ENCODE measurements around the gene EXOC3.
"Not testable (repeated sequence)": the region's sequence is repeated elsewhere in the genome, so short reads cannot be mapped to it uniquely, and the experiment has no call there.

EXOC3 gene

DNA sequence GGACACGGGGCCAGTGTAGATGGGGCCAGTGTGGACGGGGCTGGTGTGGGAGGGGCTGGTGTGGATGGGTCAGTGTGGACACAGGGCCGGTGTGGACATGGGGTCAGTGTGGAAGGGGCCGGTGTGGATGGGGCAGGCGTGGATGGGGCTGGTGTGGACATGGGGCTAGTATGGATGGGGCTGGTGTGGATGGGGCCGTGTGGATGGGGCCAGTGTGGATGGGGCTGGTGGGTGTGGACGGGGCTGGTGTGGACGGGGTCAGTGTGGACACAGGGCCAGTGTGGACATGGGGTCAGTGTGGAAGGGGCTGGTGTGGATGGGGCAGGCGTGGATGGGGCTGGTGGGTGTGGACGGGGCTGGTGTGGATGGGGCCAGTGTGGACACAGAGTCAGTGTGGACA lies 57.5 kb downstream of the EXOC3 start:
- no peak overlapping the region for H3K4me3 ChIP-seq (ENCODE audit: low read depth, low read length)
- TF ChIP-seq, protein P1, sequence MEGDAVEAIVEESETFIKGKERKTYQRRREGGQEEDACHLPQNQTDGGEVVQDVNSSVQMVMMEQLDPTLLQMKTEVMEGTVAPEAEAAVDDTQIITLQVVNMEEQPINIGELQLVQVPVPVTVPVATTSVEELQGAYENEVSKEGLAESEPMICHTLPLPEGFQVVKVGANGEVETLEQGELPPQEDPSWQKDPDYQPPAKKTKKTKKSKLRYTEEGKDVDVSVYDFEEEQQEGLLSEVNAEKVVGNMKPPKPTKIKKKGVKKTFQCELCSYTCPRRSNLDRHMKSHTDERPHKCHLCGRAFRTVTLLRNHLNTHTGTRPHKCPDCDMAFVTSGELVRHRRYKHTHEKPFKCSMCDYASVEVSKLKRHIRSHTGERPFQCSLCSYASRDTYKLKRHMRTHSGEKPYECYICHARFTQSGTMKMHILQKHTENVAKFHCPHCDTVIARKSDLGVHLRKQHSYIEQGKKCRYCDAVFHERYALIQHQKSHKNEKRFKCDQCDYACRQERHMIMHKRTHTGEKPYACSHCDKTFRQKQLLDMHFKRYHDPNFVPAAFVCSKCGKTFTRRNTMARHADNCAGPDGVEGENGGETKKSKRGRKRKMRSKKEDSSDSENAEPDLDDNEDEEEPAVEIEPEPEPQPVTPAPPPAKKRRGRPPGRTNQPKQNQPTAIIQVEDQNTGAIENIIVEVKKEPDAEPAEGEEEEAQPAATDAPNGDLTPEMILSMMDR (IDR thresholded peaks at IDR 0.05; ENCODE audit: control insufficient read depth, extremely low read depth, insufficient read depth) = no peak
- DNase-seq (ENCODE audit: low read depth) = no peak

DNA sequence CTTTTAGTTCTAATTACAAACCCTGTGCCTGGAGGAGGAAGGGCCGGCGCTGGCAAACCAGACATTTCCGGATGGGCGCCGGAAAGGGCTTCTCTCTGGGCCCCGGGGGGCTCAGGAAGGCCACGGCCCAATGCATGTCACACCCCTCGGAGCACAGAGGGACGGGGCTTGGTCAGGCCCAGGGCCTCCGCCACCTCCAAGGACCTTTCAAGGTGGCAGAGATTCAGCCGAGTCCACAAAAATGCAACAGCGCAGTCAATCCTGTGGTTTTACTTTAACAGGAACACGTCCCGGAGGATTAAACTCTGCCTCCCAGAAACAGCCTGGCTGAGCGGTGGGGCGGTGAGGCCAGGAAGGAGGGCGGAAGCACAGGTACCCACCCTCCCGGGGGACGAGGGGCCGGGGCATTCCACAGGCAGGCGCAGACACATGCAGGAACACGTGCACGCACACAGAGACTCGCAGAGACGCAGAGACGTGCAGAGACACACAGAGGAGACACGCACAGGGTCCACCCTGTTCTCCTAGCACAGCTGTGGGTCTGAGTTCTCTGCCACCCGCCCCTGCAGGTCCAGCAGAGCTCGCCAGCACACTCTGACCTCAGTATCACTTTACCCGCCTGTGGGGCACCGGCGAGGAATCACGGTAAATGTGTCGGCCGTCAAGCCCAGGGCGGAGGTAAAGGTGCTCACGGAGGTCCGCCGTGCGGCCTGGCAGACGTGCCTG lies 58.3 kb downstream of the EXOC3 start:
- no peak for DNase-seq (ENCODE audit: low read depth)
- H3K4me3 ChIP-seq (ENCODE audit: low read depth, low read length) = no peak overlapping the region
- TF ChIP-seq, protein P1 (IDR thresholded peaks at IDR 0.05; ENCODE audit: control insufficient read depth, extremely low read depth, insufficient read depth) = no peak

DNA sequence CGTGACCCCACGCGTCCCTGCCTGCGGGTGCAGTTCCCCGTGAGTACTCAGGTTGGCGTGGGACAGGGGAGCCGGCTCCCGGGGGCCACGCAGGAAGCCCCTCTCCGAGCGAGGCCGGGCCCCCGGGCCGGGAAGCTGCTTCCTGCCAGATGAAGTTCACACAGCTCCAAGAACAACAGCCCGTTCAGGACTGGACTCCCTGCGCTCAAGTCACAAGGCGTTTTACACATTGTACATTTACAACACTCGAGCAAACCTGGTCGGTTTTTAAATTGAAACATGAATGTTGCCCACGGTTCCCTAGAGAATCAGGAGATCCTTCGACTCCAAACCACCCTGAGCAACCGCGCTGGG lies 58.8 kb downstream of the EXOC3 start:
- TF ChIP-seq, protein P1 (IDR thresholded peaks at IDR 0.05; ENCODE audit: control insufficient read depth, extremely low read depth, insufficient read depth) = no peak
- DNase-seq (ENCODE audit: low read depth) = no peak
- H3K4me3 ChIP-seq (ENCODE audit: low read depth, low read length) = no peak overlapping the region

DNA sequence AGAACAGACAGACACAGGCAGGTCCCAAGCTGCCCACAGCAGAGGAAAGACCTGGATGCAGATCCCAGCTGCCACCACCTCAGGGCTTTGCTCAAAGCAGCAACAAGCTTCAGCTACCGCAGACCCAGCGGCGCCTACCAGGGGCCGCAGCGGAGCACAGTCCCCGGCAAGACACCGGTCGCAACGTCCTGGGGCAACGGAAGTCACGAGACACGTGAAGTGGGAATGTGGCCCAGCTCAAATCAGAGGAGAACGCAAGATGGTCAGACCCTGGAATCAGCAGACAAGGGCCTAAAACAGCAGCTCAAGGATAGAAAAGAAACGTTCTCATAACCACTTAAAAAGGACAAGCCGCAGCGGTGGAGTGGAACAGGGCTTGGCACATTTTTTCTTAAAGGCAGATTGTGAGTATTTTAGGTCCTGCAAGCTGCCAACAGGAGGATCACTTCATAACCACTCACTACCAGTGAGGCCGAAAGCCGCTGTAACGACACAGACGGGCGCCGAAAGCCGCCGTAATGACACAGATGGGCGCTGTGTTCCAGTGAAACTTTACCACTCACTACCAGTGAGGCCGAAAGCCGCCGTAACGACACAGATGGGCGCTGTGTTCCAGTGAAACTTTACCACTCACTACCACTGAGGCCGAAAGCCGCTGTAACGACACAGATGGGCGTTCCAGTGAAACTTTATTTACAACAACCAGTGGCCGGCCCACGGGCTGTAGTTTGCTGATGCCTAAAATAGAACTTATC lies 59.5 kb downstream of the EXOC3 start:
- no peak overlapping the region for H3K4me3 ChIP-seq (ENCODE audit: low read depth, low read length)
- no peak for DNase-seq (ENCODE audit: low read depth)
- TF ChIP-seq, protein P1 (IDR thresholded peaks at IDR 0.05; ENCODE audit: control insufficient read depth, extremely low read depth, insufficient read depth) = no peak

DNA sequence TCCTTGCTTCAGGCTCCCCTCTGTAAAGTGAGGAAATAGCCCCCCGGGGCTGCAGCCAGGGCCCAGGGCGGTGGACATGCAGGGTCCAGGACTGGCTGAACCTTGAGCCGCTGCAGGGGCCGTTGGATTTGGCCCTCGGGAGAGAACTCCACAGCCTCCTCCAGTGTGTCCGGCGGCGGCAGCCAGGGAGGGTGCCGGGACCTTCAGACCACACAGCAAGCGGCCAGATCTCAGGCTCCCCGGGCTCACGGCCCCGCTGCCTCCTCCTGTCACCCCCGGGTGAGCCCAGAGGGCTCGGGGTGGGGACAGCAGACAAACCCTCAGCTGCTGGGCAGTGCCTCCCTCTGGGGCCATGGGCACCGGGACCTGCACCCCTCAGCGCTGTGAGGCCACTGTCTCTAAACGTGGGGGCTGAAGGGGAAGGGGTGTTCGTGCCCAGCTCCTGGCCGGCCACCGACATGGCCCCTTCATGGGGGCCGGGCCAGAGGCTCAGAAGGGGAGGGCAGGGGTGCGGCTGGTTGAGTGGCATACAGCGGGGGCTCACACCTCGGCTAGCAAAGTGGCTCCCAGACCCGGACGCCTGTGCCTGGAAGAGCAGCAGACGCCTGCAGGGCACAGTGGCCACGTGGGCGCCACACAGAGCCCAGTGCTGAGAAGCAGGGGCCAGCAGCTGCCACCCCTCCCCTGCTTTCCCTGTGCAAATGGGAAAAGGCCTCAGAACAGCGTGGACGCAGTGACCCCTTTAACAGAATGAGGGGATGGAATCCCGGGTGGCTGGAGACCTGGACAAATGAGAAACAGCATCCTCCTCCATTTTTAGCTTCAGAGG lies 61.6 kb downstream of the EXOC3 start:
- TF ChIP-seq, protein P1 (IDR thresholded peaks at IDR 0.05; ENCODE audit: control insufficient read depth, extremely low read depth, insufficient read depth) = no peak
- DNase-seq (ENCODE audit: low read depth) = no peak
- no peak overlapping the region for H3K4me3 ChIP-seq (ENCODE audit: low read depth, low read length)

DNA sequence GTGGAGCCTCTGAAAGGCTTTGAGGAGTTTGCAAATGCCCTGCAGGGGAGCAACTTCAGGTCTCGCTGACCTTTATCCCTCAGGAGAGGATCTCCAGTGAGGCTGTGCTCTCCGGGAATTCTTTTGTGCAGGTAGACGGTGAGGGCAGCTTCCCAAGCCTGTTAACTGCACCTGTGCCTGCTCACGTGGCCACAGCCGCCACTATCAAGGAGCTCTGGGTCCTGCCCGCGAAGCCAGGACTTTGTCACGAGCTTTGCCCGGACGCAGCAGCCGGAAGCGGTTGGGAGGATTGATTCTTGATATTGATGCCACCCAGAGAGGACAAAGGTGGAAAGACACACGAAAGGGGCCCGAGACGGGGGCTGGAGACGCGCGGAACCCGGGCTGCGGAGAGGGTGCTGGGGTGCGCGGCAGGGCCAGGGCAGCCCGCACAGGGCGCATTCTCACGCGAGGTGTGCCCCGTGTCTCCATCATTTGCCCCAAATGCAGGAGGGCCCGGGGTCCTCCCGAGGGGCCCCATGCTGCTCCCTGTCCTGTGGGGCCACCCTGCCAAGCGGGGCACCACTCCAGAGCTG lies 63.1 kb downstream of the EXOC3 start:
- DNase-seq (ENCODE audit: low read depth) = peak; percentile 19
- TF ChIP-seq, protein P1 (IDR thresholded peaks at IDR 0.05; ENCODE audit: control insufficient read depth, extremely low read depth, insufficient read depth) = no peak
- no peak overlapping the region for H3K4me3 ChIP-seq (ENCODE audit: low read depth, low read length)

DNA sequence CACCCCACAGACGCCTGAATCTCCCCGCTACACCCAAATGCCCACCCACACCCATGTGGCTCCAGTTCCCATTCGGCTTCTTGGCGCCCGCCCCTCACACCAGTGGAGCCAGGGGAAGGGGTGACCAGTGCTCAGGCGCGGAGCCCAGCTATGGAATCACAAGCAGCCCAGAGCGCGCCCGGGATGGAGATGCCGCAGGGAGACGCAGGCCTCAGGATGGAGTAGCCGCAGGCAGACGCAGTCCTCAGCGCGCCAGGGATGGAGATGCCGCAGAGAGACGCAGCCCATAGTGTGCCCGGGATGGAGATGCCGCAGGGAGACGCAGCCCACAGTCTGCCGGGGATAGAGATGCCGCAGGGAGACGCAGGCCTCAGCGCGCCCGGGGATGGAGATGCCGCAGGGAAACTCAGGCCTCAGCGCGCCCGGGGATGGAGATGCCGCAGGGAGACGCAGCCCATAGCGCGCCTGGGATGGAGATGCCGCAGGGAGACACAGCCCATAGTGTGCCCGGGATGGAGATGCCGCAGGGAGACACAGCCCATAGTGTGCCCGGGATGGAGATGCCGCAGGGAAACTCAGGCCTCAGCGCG lies 65.1 kb downstream of the EXOC3 start:
- DNase-seq (ENCODE audit: low read depth); H3K4me3 ChIP-seq (ENCODE audit: low read depth, low read length): not testable (repeated sequence)
